Inflammatory macrophage treated with lipopolysaccharide for 1 hour (primary cell): ENCODE results near the gene RNF11.
"Not testable (repeated sequence)": the region's sequence is repeated elsewhere in the genome, so short reads cannot be mapped to it uniquely, and the experiment has no call there.

Experiments used
- DNase-seq, 2 donors: peaks; one replicate each; pipeline ENCODE4 v3.0.0-alpha.2; 2020 to 2022

The RNF11 gene

GRCh38 chr1:51235673-51236530 lies at the start of gene RNF11:
RNF11 (plus strand) TSS chr1:51236273; CDS start chr1:51236757, 484 bp downstream.
- peak; percentile 89 for DNase-seq

- DNase-seq, result no peak
These were observed 47.8 kb upstream of the RNF11 start for GRCh38 chr1:51188230-51188629.

GRCh38 chr1:51189421-51190073 lies 46.5 kb upstream of the RNF11 start:
- DNase-seq, result peak; percentile 44 to 79

GRCh38 chr1:51190961-51191360 lies 45.1 kb upstream of the RNF11 start:
- peak; percentile 37 to 43 for DNase-seq

GRCh38 chr1:51192213-51192843 lies 43.7 kb upstream of the RNF11 start:
- peak; percentile 39 to 92 for DNase-seq

GRCh38 chr1:51193564-51193963 lies 42.5 kb upstream of the RNF11 start:
- DNase-seq, result no peak

GRCh38 chr1:51203121-51203873 lies 32.8 kb upstream of the RNF11 start:
- DNase-seq, result no peak

- DNase-seq, result no peak
These were observed 32.2 kb upstream of the RNF11 start for GRCh38 chr1:51203874-51204245.

- DNase-seq, result no peak
These were observed 26.0 kb upstream of the RNF11 start for GRCh38 chr1:51210055-51210454.

- DNase-seq, result no peak
These were observed 25.4 kb upstream of the RNF11 start for GRCh38 chr1:51210676-51211075.

GRCh38 chr1:51214615-51215131 lies 21.4 kb upstream of the RNF11 start:
- peak in 1 of 2 donors; percentile 20 for DNase-seq

GRCh38 chr1:51215169-51215568 lies 20.9 kb upstream of the RNF11 start:
- DNase-seq, result no peak

GRCh38 chr1:51216631-51217030 lies 19.4 kb upstream of the RNF11 start:
- no peak for DNase-seq

GRCh38 chr1:51217101-51217500 lies 19.0 kb upstream of the RNF11 start:
- no peak for DNase-seq

- no peak for DNase-seq
These were observed 17.5 kb upstream of the RNF11 start for GRCh38 chr1:51218570-51218969.

- no peak for DNase-seq
These were observed 17.1 kb upstream of the RNF11 start for GRCh38 chr1:51219022-51219421.

GRCh38 chr1:51221529-51221928 lies 14.5 kb upstream of the RNF11 start:
- not testable (repeated sequence) for DNase-seq

GRCh38 chr1:51222136-51222787 lies 13.8 kb upstream of the RNF11 start:
- DNase-seq, result no peak

GRCh38 chr1:51222809-51223208 lies 13.3 kb upstream of the RNF11 start:
- DNase-seq, result no peak

- no peak for DNase-seq
These were observed 11.8 kb upstream of the RNF11 start for GRCh38 chr1:51224255-51224654.

- DNase-seq, result not testable (repeated sequence)
These were observed 8.7 kb upstream of the RNF11 start for GRCh38 chr1:51227231-51227960.
